ENCODE measurements around the gene ZNF837. TPM values are rescaled to one million over a fixed set of nuclear protein-coding genes. Genes with fewer than 3 reads are reported as not detected.
"Not testable (repeated sequence)": the region's sequence is repeated elsewhere in the genome, so short reads cannot be mapped to it uniquely, and the experiment has no call there.

ZNF837 gene
- total RNA-seq, 1 experiment from 2014 or later, result 8.3 TPM

DNA sequence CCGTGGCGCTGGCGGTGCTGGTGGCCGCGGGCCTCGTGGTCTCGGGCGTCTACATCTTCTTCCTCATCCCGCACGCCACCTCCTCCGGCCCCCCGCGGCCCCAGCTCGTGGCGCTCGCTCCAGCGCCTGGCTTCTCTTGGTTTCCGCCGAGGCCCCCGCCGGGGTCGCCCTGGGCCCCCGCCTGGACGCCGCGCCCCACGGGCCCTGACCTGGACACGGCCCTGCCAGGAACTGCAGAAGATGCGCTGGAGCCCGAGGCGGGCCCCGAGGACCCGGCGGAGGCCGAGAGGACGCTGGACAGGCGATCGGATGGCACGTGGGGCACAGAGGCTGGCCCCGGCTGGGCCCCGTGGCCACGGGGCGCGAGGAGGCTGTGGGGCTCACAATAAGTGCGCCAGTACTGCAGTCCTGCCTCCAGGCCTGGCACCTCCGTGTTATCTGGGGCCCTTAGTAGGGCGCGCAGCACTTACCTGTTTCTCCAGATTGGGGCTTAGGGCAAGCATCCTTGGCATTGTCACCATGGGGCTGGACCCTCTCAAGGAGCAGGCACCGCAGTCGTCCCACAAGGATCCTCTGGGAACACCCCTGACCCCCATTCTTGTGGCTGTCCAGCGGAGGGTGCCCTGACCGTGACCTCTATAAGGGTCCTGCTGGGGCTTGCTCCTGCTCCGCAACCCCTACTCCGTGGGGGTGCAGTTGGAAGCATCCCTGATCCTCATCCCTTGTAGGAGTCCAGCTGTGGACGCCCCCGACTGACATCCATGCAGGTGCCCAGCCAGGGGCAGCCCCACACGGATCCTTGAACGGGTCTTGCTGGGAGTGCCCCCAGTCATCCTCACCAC, 16.1 kb upstream of the ZNF837 start:
- DNase-seq (ENCODE audit: low spot score), result no peak

- no peak for DNase-seq (ENCODE audit: low spot score)
These were observed 15.3 kb upstream of the ZNF837 start for GRCh38 chr19:58395979-58396627.

DNA sequence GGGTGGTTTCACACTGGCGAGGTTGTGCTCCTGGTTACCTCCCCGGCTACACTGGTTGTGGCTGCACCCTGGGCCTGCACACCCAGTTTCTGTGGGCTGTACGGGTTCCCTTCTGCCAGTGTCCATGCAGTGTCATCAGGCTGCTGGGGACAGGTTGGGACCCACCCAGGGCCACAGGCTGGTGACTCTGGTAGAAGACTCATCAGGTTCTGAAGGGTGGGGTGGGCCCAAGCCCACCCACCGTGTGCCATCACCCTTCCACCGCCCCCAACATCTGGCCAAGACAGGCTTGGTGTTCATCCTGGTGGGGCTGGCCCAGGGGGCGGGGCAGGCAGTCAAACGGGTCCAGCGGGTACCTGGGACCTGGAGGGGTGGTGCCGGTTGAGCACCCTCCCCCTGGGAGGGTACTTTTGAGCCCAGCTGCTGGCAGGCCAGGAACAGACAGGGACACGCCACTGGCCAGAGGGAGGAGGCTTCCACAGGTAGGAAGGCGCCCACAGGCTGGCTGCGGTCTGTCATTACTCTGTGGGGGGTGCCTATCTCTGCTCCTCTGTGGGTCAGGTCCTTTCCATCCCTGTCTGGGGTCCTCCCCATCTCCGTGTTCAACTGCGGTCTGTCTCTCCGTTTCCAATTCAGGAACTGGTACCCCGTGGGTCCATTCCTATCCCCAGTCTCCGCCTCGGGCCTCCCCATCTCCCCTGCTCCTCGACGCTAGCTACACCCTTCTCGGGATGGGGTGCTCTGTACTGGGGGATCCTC, 14.6 kb upstream of the ZNF837 start, which contains the start of gene RNF225:
TSS of gene RNF225 (plus strand) at position 437 of the 759 bp plus-strand sequence. CDS start 434 bp downstream, outside the sequence.
- DNase-seq (ENCODE audit: low spot score), result peak; percentile 89

DNA sequence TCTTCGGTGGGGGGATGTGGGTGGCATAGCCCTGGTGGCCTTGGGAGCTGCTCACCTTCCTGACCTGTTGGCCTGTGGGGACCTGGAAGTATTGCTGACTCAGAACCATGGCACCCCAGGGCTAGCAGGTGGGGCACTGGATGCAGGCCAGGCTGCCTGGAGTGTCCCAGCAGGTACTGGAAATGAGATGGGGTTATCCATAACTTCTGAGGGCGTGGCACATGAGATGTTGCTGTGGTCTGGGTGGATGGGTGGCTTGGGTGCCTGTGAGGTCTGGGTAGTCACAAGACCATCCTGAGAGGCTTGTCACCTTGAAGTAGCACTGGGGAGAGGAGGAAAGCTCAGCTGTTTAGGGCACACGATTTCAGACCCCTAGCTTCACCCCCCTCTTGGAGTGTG, 14.0 kb upstream of the ZNF837 start:
- DNase-seq (ENCODE audit: low spot score), result peak; percentile 56

DNA sequence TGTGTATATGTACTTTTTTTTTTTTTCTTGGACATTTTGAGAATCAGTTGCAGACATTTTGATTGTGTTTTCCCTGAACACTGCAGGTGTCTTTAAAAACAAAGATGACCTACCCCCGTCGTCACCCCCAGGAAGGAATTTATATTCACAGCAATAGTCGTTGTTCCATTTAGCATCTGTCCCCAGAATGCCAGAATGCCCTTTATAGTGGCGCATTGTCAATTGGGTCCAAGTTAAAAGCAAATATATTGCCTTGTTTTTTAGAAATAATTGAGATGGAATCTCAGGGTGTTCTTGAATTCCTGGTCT, 12.8 kb upstream of the ZNF837 start:
- no peak for DNase-seq (ENCODE audit: low spot score)

- no peak for DNase-seq (ENCODE audit: low spot score)
These were observed 12.3 kb upstream of the ZNF837 start for GRCh38 chr19:58392945-58393724.

DNA sequence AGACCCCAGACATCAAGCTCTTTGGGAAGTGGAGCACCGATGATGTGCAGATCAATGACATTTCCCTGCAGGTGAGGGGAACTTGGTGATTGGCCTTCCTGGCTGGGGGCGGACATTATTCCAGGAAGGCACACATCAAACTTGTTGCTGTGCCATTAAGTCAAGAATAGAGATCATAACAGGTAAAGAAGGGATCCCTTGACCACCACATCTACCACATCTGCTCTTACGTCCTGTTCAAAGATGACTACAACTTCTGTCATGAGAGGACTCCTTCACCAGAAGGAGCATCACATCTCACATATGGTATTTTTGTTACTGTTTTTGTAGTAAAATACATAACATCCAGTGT, 7.3 kb upstream of the ZNF837 start:
- no peak for DNase-seq (ENCODE audit: low spot score)

DNA sequence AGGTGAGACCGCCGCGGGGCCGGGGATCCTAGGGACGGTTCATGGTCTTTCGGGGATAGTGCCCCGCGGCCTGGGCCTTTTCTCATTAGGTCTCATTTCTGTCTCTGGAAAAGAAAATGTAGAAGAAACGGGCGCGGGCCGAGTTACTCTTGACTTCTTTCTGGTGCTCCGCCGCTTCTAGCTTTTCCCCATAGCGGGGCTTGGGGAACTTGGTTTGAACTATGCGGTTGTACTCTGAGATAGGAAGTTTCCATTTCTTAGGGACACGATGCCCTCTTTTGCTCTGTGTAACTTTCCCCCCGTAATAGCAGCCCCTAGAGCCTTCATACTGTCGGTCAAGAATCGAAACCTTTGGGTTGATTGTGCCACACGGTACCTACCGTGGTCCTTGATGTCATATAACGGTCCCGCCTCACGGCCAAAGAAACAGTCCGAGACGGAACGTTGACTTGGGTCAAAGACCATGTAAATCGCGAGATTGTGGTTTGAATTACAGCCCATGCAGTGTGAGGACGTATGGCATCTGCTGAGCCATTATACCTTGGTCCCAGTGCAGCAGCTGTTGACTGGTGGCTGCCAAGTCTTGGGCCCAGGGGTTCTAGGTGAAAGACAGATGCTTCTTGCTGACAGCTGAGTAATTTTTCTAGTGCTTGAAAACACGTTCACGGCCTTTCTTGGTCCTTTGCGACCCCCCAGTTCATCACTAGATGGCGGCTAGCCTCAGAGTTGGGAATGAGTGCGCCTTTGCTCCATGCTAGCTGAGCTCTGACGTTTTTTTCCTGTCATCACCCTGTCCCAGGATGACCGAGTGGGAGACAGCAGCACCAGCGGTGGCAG, 6.7 kb upstream of the ZNF837 start:
- DNase-seq (ENCODE audit: low spot score), result no peak

- peak; percentile 100 for DNase-seq (ENCODE audit: low spot score)
These were observed 5.9 kb upstream of the ZNF837 start, which contains the start of gene RPS5 for GRCh38 chr19:58386576-58387337. Gene RPS5 (plus strand): TSS chr19:58387269. CDS start chr19:58388138, 869 bp downstream.

DNA sequence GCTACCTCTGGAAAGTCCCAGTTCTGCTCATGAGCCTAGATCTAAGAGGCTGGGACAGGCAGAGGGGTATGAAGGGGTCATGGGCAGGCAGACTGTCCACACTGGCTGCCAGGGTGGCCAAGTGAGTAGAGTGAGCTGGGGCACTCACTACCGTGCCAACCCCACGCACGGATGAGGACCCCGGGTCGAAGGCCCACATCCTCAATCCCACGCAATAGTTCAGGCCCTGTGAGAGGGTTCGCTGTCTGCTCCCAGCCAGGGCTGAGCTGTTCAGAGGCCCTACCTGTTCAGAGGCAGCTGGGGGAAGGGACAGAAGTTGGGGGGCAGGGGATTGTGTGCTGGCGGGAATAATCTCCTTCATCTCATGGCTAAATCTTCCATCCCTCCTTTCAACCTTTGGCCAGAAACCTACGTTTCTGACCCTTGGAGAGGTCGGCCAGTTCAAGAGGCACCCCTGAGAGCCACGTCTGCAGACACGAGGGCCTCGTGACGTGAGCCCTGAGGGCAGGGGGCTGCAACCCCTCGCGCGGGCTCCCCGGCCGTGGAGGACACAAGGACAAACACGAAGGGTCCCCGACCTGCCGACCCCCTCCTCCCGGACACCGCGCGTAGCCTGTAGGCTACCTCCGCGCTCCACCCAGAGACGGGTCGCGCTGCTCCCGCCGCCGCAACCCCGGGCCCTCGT, 5.2 kb upstream of the ZNF837 start:
- DNase-seq (ENCODE audit: low spot score), result peak; percentile 63

GRCh38 chr19:58385313-58385890, 4.6 kb upstream of the ZNF837 start:
- no peak for DNase-seq (ENCODE audit: low spot score)

DNA sequence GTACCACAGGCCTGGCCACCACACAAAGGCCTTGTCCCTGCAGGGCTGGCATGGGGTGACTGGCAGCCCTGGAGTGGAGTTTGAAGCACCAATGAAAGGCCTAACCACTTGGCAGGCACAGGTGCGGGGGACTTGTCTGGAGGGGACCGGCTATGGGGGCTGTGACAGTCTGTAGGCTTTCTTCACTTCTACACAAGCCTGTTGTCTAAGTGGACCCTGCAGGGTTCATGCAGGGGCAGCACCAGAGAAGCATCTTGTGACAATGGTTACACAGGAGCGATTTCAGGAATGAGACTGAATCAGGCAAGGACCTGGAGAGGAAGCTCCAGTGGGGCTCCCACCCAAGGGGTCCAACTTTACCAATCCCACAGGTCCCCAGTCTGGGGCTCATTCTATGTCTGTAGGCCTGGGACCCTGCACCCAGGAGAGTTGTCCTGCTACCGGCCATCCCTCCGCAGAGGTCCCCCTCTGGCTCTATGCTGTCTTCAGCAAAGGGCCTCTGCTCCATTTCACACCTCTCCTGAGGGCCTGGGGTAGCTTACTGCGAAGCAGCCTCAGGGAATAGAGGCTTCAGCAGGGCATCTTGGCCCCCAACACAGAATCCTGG, 2.3 kb upstream of the ZNF837 start:
- no peak for DNase-seq (ENCODE audit: low spot score)

GRCh38 chr19:58381460-58382212, 806 bp upstream of the ZNF837 start:
- DNase-seq (ENCODE audit: low spot score), result no peak

GRCh38 chr19:58380037-58380661, 681 bp downstream of the ZNF837 start:
- DNase-seq (ENCODE audit: low spot score), result no peak

GRCh38 chr19:58379246-58379645, 1.6 kb downstream of the ZNF837 start:
- no peak for DNase-seq (ENCODE audit: low spot score)

DNA sequence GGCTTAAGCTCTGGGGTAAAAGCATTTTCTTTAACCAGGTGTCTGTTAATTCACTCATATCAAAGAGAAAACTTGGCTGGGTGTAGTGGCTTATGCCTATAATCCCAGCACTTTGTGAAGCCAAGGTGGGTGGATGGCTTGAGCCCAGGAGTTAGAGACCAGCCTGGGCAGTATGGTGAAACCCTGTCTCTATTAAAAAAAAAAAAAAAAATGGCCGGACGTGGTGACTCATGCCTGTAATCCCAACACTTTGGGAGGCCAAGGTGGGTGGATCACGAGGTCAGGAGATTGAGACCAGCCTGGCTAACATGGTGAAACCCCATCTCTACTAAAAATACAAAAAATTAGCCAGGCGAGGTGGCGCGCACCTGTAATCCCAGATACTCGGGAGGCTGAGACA, 4.1 kb downstream of the ZNF837 start:
- DNase-seq (ENCODE audit: low spot score), result not testable (repeated sequence)

DNA sequence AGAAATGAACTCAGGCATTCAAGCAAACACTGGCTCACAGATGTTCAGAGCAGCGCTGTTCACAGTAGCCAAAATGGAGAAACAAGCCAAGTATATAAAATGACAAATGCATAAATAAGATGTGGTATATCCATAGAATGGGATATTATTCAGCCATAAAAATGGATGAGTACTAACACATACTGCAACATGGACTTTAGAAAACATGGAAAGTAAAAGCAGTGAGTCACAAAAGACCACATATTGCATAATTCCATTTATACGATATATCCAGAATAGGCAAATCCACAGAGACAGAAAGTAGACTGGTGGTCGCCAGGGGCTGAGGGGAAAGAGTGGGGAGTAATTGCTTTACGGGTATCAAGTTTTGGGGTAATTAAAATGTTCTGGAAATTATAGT, 6.6 kb downstream of the ZNF837 start:
- DNase-seq (ENCODE audit: low spot score), result no peak
